Measurements from ENCODE around the gene ST8SIA1.

The ST8SIA1 gene

GRCh38 chr12:22360774-22361173, 26.3 kb upstream of the ST8SIA1 start:
- Histone ChIP-seq H3K27ac (ENCODE audit: extremely low read depth, low read depth, low read length) (no peak overlapping the region), H3K4me1 (ENCODE audit: control insufficient read depth, insufficient read depth, low read length) (no peaks in the 10 kb centered on the region), H3K36me3 (ENCODE audit: control insufficient read depth in 2 of 2, insufficient read depth in 1 of 2, low read length in 2 of 2) (no peaks in the 10 kb centered on the region), H3K9me3 (ENCODE audit: control insufficient read depth, insufficient read depth, low read depth, low read length) (no peaks in the 10 kb centered on the region), H3K4me3 (ENCODE audit: low read depth, low read length) (no peak overlapping the region)
- ChIA-PET CTCF (no interaction called here), POLR2A (no interaction called here)
- no peak for TF ChIP-seq ZNF518A (tag by site-specific recombination; conservative IDR thresholded peaks at IDR 0.05; ENCODE audit: low read depth)
- TF ChIP-seq ZNF133 (tag by site-specific recombination; IDR thresholded peaks at IDR 0.05), result no peak
- no peak for TF ChIP-seq ELK4 (IDR thresholded peaks at IDR 0.05; ENCODE audit: borderline replicate concordance, low read depth, low read length)
- no peak for TF ChIP-seq ZNF837 (tag by site-specific recombination; IDR thresholded peaks at IDR 0.05)
- no peak for TF ChIP-seq SCRT1 (tag by site-specific recombination; IDR thresholded peaks at IDR 0.05; ENCODE audit: borderline replicate concordance)
- no peak for TF ChIP-seq ZNF398 (tag by site-specific recombination; IDR thresholded peaks at IDR 0.05)
- no peak for TF ChIP-seq ZNF596 (tag by site-specific recombination; IDR thresholded peaks at IDR 0.05)
- TF ChIP-seq ZNF350 (tag by site-specific recombination; IDR thresholded peaks at IDR 0.05), result no peak
- no peak for TF ChIP-seq ZNF202 (tag by site-specific recombination; IDR thresholded peaks at IDR 0.05; ENCODE audit: borderline replicate concordance)
- TF ChIP-seq ZNF677 (tag by site-specific recombination; IDR thresholded peaks at IDR 0.05), result no peak
- TF ChIP-seq ZFP41 (tag by site-specific recombination; IDR thresholded peaks at IDR 0.05; ENCODE audit: borderline replicate concordance), result no peak
- TF ChIP-seq ZNF529 (tag by site-specific recombination; IDR thresholded peaks at IDR 0.05; ENCODE audit: insufficient replicate concordance), result no peak
- no peak for TF ChIP-seq ZBTB8A (tag by site-specific recombination; IDR thresholded peaks at IDR 0.05)
- no peak for TF ChIP-seq KLF10 (tag by site-specific recombination; IDR thresholded peaks at IDR 0.05)
- no peak for TF ChIP-seq FEZF1 (tag by site-specific recombination; IDR thresholded peaks at IDR 0.05)
- no peak for TF ChIP-seq ZNF121 (tag by site-specific recombination; IDR thresholded peaks at IDR 0.05)

GRCh38 chr12:22357531-22357930, 23.0 kb upstream of the ST8SIA1 start:
- Histone ChIP-seq H3K9me3 (ENCODE audit: control insufficient read depth, insufficient read depth, low read depth, low read length) (no peaks in the 10 kb centered on the region), H3K27ac (ENCODE audit: extremely low read depth, low read depth, low read length) (no peak overlapping the region), H3K4me3 (ENCODE audit: low read depth, low read length) (no peak overlapping the region), H3K36me3 (ENCODE audit: control insufficient read depth in 2 of 2, insufficient read depth in 1 of 2, low read length in 2 of 2) (no peaks in the 10 kb centered on the region), H3K4me1 (ENCODE audit: control insufficient read depth, insufficient read depth, low read length) (no peaks in the 10 kb centered on the region)
- no peak for TF ChIP-seq ZNF146 (tag by site-specific recombination; IDR thresholded peaks at IDR 0.05)
- TF ChIP-seq KLF8 (tag by site-specific recombination; IDR thresholded peaks at IDR 0.05), result no peak
- TF ChIP-seq MEIS1 (CRISPR knock-in tag; IDR thresholded peaks at IDR 0.05; ENCODE audit: borderline replicate concordance), result no peak
- no peak for TF ChIP-seq INSM2 (tag by site-specific recombination; IDR thresholded peaks at IDR 0.05)
- TF ChIP-seq ZNF37A (tag by site-specific recombination; IDR thresholded peaks at IDR 0.05), result no peak
- no peak for TF ChIP-seq ZNF629 (tag by site-specific recombination; IDR thresholded peaks at IDR 0.05)
- TF ChIP-seq ZNF488 (tag by site-specific recombination; IDR thresholded peaks at IDR 0.05), result no peak
- TF ChIP-seq ELK4 (IDR thresholded peaks at IDR 0.05; ENCODE audit: borderline replicate concordance, low read depth, low read length), result no peak
- no peak for TF ChIP-seq ZNF350 (tag by site-specific recombination; IDR thresholded peaks at IDR 0.05)
- no peak for TF ChIP-seq IKZF3 (tag by site-specific recombination; IDR thresholded peaks at IDR 0.05)
- no peak for TF ChIP-seq ZNF366 (tag by site-specific recombination; conservative IDR thresholded peaks at IDR 0.05)
- ChIA-PET POLR2A (no interaction called here), CTCF (no interaction called here)
